DOHH2 (cell line): ENCODE measurements around the gene IGF2BP2.

Experiments used
- H3F3A ChIP-seq: fragments of 200-600 bp; sonication (generic), shearing (Covaris generic); 2 replicates; pipeline ENCODE4 v1.6.0; 2016; ENCODE audit warnings: antibody characterized with exemption, mild to moderate bottlenecking; ENCODE audit not compliant: control insufficient read depth, insufficient read depth
- H3K27ac ChIP-seq: fragments of 200-600 bp; sonication (generic); 2 replicates; pipeline ENCODE4 v1.5.1; 2014; ENCODE audit warnings: low read depth, mild to moderate bottlenecking, low read length, moderate library complexity
- H3K27me3 ChIP-seq: fragments of 200-600 bp; sonication (generic); 2 replicates; pipeline ENCODE4 v1.6.1; 2014; ENCODE audit warnings: mild to moderate bottlenecking, low read length, mixed read lengths; ENCODE audit not compliant: control insufficient read depth
- H3K36me3 ChIP-seq: fragments of 200-600 bp; sonication (generic); 2 replicates; pipeline ENCODE4 v1.6.1; 2014; ENCODE audit warnings: mild to moderate bottlenecking, low read length, moderate library complexity, mixed read lengths; ENCODE audit not compliant: control insufficient read depth
- H3K4me1 ChIP-seq: fragments of 200-600 bp; sonication (generic); 2 replicates; pipeline ENCODE4 v1.6.1; 2014; ENCODE audit warnings: mild to moderate bottlenecking, low read length, mixed read lengths; ENCODE audit not compliant: control insufficient read depth
- H3K4me2 ChIP-seq: fragments of 200-600 bp; sonication (generic); 2 replicates; pipeline ENCODE4 v1.6.0; 2014; ENCODE audit warnings: mild to moderate bottlenecking, low read length, moderate library complexity
- H3K4me3 ChIP-seq: fragments of 200-600 bp; sonication (generic); 2 replicates; pipeline ENCODE4 v1.5.1; 2014; ENCODE audit warnings: mild to moderate bottlenecking, low read length, mixed read lengths
- H3K79me2 ChIP-seq: fragments of 200-600 bp; sonication (generic); 2 replicates; pipeline ENCODE4 v1.6.1; 2014; ENCODE audit warnings: mild to moderate bottlenecking, low read length, mixed read lengths; ENCODE audit not compliant: control insufficient read depth
- H3K9me2 ChIP-seq: fragments of 200-600 bp; sonication (generic); replicated peaks from 2 replicates; pipeline ENCODE4 v1.6.1; 2014; ENCODE audit warnings: mild to moderate bottlenecking, low read length, mixed read lengths; ENCODE audit not compliant: control insufficient read depth
- H3K9me3 ChIP-seq: fragments of 200-600 bp; sonication (generic); 2 replicates; pipeline ENCODE4 v1.6.1; 2014; ENCODE audit warnings: antibody characterized with exemption, low read length, mixed read lengths; ENCODE audit not compliant: control insufficient read depth, insufficient read depth
- H4K20me1 ChIP-seq: fragments of 200-600 bp; sonication (generic); 2 replicates; pipeline ENCODE4 v1.6.0; 2014; ENCODE audit warnings: low read depth, mild to moderate bottlenecking, antibody characterized with exemption, low read length, moderate library complexity; ENCODE audit not compliant: control insufficient read depth, insufficient read depth
- EZH2phosphoT487 ChIP-seq: fragments of 200-600 bp; sonication (generic); IDR thresholded peaks from 2 replicates; pipeline ENCODE4 v1.6.1; 2017; ENCODE audit warnings: borderline replicate concordance, mild to moderate bottlenecking, antibody characterized with exemption, low read length, moderate library complexity, mixed read lengths
- TF ChIP-seq, protein P1 (sequence below): fragments of 200-600 bp; sonication (generic); IDR thresholded peaks from one replicate; pipeline ENCODE4 v1.5.1; 2014; ENCODE audit warnings: antibody characterized with exemption, mild to moderate bottlenecking, low read depth, low read length; ENCODE audit not compliant: poor library complexity, severe bottlenecking

Gene IGF2BP2

DNA sequence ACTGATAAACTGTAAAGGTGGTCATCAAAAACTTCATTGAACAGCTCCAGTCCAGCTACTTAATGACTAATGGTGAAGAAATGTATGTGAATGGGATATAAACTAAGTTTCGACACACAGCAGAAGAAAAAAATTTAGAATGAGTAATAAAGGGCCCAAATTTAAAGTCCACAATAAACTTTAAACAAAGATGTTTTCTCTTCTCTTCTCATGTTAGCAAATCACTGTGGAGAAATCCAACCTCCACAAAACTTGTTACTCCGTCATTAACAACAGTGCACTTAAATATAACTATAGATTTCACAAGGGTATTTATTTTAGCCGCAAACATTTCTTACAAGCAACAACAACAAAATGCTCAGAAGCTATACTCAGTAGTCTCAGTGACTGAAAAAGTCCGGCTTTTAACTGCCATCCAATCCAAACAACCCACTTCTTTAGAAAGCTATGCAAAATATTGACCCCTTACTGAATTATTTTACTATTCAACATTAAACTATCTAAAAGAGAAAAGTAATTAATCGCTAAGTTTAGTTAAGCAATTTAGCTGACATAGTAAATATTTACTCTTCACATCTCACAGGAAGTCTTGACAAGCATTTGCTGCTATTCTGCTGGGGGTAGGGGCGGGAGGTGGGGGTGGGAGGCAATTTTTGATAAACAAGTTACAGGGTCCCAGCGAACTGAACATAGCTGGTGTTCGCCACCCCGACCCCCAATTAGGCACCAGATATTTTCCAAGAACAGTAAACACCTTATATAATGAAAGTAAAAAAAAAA, 2.4 kb downstream of the IGF2BP2 start:
- no peaks in the 10 kb centered on the region; the same call in 1 of the 2 replicates for H3K4me1 ChIP-seq
- H3K79me2 ChIP-seq = no peaks in the 10 kb centered on the region
- H3K36me3 ChIP-seq = no peaks in the 10 kb centered on the region
- H3K27me3 ChIP-seq = peaks cover 72% of the 10 kb centered on the region
- H3K9me2 ChIP-seq = no peaks in the 10 kb centered on the region
- H3F3A ChIP-seq = no peaks in the 10 kb centered on the region
- H4K20me1 ChIP-seq = no peaks in the 10 kb centered on the region
- no peak for TF ChIP-seq EZH2phosphoT487
- TF ChIP-seq, protein P1, sequence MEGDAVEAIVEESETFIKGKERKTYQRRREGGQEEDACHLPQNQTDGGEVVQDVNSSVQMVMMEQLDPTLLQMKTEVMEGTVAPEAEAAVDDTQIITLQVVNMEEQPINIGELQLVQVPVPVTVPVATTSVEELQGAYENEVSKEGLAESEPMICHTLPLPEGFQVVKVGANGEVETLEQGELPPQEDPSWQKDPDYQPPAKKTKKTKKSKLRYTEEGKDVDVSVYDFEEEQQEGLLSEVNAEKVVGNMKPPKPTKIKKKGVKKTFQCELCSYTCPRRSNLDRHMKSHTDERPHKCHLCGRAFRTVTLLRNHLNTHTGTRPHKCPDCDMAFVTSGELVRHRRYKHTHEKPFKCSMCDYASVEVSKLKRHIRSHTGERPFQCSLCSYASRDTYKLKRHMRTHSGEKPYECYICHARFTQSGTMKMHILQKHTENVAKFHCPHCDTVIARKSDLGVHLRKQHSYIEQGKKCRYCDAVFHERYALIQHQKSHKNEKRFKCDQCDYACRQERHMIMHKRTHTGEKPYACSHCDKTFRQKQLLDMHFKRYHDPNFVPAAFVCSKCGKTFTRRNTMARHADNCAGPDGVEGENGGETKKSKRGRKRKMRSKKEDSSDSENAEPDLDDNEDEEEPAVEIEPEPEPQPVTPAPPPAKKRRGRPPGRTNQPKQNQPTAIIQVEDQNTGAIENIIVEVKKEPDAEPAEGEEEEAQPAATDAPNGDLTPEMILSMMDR = no peak
- no peaks in the 10 kb centered on the region for H3K9me3 ChIP-seq
- no peak overlapping the region for H3K4me3 ChIP-seq
- no peak overlapping the region for H3K4me2 ChIP-seq
- H3K27ac ChIP-seq = no peak overlapping the region

DNA sequence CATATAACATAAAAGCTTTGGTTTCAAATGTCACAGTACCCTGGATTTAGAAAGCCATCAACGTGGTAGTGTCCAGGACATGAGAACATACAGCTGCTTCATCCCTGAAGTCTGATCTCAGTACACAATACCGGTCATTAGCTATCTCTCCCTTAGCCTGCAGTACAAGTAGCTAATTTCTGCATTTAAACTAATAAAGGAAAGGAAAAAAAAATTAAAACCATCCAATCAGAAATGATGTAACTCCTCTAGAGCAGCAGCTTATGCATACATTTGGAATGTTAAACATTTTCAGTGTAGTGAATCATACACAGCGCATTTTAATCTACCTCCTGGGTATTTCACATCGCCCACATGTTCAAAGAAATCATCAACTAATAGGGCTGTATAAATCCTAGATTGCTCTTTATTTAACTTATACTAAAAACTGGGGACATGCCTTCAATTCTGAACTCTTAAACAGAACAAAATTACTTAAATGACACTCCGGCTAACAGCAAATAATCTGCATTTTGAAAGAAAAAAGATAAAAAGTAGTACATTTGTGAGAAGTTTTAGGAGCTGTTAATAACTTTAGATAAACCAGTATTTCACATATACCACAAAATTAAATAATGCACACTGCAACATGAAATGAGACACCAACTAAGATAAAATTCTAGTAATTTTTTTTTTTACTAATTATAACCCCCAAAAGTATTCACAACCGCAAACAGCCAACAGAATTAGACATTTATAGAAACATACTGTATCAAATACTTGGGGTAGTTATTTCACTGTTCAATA, 3.7 kb downstream of the IGF2BP2 start:
- no peaks in the 10 kb centered on the region for H3K79me2 ChIP-seq
- H3K9me2 ChIP-seq = no peaks in the 10 kb centered on the region
- H3F3A ChIP-seq = no peaks in the 10 kb centered on the region
- H3K36me3 ChIP-seq = no peaks in the 10 kb centered on the region
- H3K9me3 ChIP-seq = no peaks in the 10 kb centered on the region
- peaks cover 65% of the 10 kb centered on the region for H3K27me3 ChIP-seq
- no peaks in the 10 kb centered on the region for H4K20me1 ChIP-seq
- no peak overlapping the region for H3K27ac ChIP-seq
- 0 out of 2 replicates have a peak, but pooled peaks have one; percentile 41 for TF ChIP-seq EZH2phosphoT487
- TF ChIP-seq, protein P1 = no peak
- no peaks in the 10 kb centered on the region; the same call in 1 of the 2 replicates for H3K4me1 ChIP-seq
- H3K4me2 ChIP-seq = no peak overlapping the region
- no peak overlapping the region for H3K4me3 ChIP-seq

DNA sequence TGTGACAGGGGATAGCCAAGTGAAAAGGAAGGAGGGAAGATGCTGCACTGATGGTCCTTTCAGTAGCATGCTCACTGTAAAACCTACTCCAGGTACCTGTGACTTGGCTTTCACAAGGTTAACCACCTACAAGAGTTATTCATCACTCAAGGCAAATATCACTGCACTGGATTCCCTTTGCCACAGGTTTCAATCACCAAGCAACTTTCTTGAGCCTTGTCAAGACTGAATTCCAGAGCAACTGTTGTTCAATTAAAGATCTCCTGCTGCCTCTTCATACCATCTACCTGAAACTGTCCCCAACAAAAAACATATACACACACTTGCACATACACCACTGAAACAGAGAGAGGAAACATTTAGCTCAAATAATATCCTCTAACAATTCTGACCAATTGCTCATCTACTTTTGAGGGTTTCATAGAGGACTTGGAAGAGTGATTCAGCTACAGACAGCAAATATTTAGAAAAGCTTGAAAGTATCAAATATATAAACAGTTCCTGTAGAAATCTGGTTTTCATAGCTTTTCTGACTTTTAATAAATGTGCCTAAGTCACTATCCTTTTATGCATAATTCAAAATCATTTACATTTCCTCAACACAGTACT, 6.5 kb downstream of the IGF2BP2 start:
- no peak overlapping the region for H3K4me3 ChIP-seq
- no peaks in the 10 kb centered on the region for H3K9me2 ChIP-seq
- H3K9me3 ChIP-seq = no peaks in the 10 kb centered on the region
- TF ChIP-seq, protein P1 = no peak
- no peak for TF ChIP-seq EZH2phosphoT487
- H3K4me1 ChIP-seq = no peaks in the 10 kb centered on the region
- no peaks in the 10 kb centered on the region for H3K36me3 ChIP-seq
- H3K4me2 ChIP-seq = no peak overlapping the region
- no peaks in the 10 kb centered on the region for H4K20me1 ChIP-seq
- H3K27me3 ChIP-seq = peaks cover 60% of the 10 kb centered on the region
- no peaks in the 10 kb centered on the region for H3K79me2 ChIP-seq
- H3K27ac ChIP-seq = no peak overlapping the region
- no peaks in the 10 kb centered on the region for H3F3A ChIP-seq
